ENCODE results near the gene PMM1. TPM values are rescaled to one million over a fixed set of nuclear protein-coding genes. Genes with fewer than 3 reads are reported as not detected.
"Not testable (repeated sequence)": the region's sequence is repeated elsewhere in the genome, so short reads cannot be mapped to it uniquely, and the experiment has no call there.

Gene PMM1
- 10.0 and 15.2 TPM in 2 replicates for total RNA-seq (2014; rRNA removed; shearing (Covaris generic); ENCODE audit: low replicate concordance)

- H2AFZ ChIP-seq (ENCODE audit: low read length): no peak within 1 kb of the TSS; the same call in 1 of the 2 replicates
- H3K36me3 ChIP-seq (ENCODE audit: insufficient read depth, low read length): no peaks in the 10 kb centered on the region
- H3K9me2 ChIP-seq (replicated peaks; ENCODE audit: insufficient read depth, low read length): no peaks in the 10 kb centered on the region
- H3K4me2 ChIP-seq (ENCODE audit: low read depth, low read length, poor library complexity, severe bottlenecking): peak within 1 kb of the TSS; percentile 85
- peak within 1 kb of the TSS; percentile 75 for H3K27ac ChIP-seq (ENCODE audit: low read length)
- H3K4me1 ChIP-seq (ENCODE audit: low read length): peaks cover 15% of the 10 kb centered on the region
- H3K27me3 ChIP-seq (ENCODE audit: low read length): no peaks in the 10 kb centered on the region
- H3K9ac ChIP-seq (ENCODE audit: low read length): peak within 1 kb of the TSS; percentile 87
- peak; percentile 100 for DNase-seq
- peak within 1 kb of the TSS; percentile 86 for H3K4me3 ChIP-seq (ENCODE audit: low read length)
- H3K9me3 ChIP-seq (ENCODE audit: low read length): no peaks in the 10 kb centered on the region
- H3K79me2 ChIP-seq (ENCODE audit: low read length): peaks cover 20% of the 10 kb centered on the region
- H4K20me1 ChIP-seq (ENCODE audit: insufficient read depth, low read depth, low read length): no peaks in the 10 kb centered on the region
Observed at GRCh38 chr22:41589391-41590241, at the start of gene PMM1. TSS of gene PMM1 (minus strand) at chr22:41589840. CDS start at chr22:41589805, 35 bp downstream.

GRCh38 chr22:41638748-41639147, 49.1 kb upstream of the PMM1 start:
- H4K20me1 ChIP-seq (ENCODE audit: insufficient read depth, low read depth, low read length): peaks cover 21% of the 10 kb centered on the region
- no peaks in the 10 kb centered on the region for H3K9me2 ChIP-seq (replicated peaks; ENCODE audit: insufficient read depth, low read length)
- peaks cover 75% of the 10 kb centered on the region for H3K36me3 ChIP-seq (ENCODE audit: insufficient read depth, low read length)
- peaks cover 72% of the 10 kb centered on the region for H3K79me2 ChIP-seq (ENCODE audit: low read length)
- no peak overlapping the region for H3K4me2 ChIP-seq (ENCODE audit: low read depth, low read length, poor library complexity, severe bottlenecking)
- no peaks in the 10 kb centered on the region for H3K9me3 ChIP-seq (ENCODE audit: low read length)
- no peaks in the 10 kb centered on the region for H3K4me1 ChIP-seq (ENCODE audit: low read length)
- H3K27me3 ChIP-seq (ENCODE audit: low read length): no peaks in the 10 kb centered on the region
- no peak for DNase-seq
- no peak overlapping the region for H3K9ac ChIP-seq (ENCODE audit: low read length)
- no peak overlapping the region for H2AFZ ChIP-seq (ENCODE audit: low read length)
- no peak overlapping the region for H3K27ac ChIP-seq (ENCODE audit: low read length)
- no peak overlapping the region for H3K4me3 ChIP-seq (ENCODE audit: low read length)

- Histone ChIP-seq H3K9ac (ENCODE audit: low read length) (no peak overlapping the region), H3K9me2 (replicated peaks; ENCODE audit: insufficient read depth, low read length) (no peaks in the 10 kb centered on the region), H3K4me2 (ENCODE audit: low read depth, low read length, poor library complexity, severe bottlenecking) (no peak overlapping the region), H3K79me2 (ENCODE audit: low read length) (peaks cover 73% of the 10 kb centered on the region), H2AFZ (ENCODE audit: low read length) (no peak overlapping the region), H3K4me1 (ENCODE audit: low read length) (no peaks in the 10 kb centered on the region), H3K36me3 (ENCODE audit: insufficient read depth, low read length) (peaks cover 78% of the 10 kb centered on the region), H4K20me1 (ENCODE audit: insufficient read depth, low read depth, low read length) (peaks cover 21% of the 10 kb centered on the region), H3K27me3 (ENCODE audit: low read length) (no peaks in the 10 kb centered on the region), H3K27ac (ENCODE audit: low read length) (no peak overlapping the region), H3K4me3 (ENCODE audit: low read length) (no peak overlapping the region), H3K9me3 (ENCODE audit: low read length) (no peaks in the 10 kb centered on the region)
- DNase-seq: no peak
Observed at GRCh38 chr22:41638124-41638523, 48.5 kb upstream of the PMM1 start.

GRCh38 chr22:41637623-41638022, 48.0 kb upstream of the PMM1 start:
- Histone ChIP-seq H3K36me3 (ENCODE audit: insufficient read depth, low read length) (peaks cover 74% of the 10 kb centered on the region), H3K79me2 (ENCODE audit: low read length) (peaks cover 68% of the 10 kb centered on the region), H4K20me1 (ENCODE audit: insufficient read depth, low read depth, low read length) (peaks cover 21% of the 10 kb centered on the region)
- not testable (repeated sequence) for DNase-seq; H3K4me2 ChIP-seq (ENCODE audit: low read depth, low read length, poor library complexity, severe bottlenecking); H3K4me1 ChIP-seq (ENCODE audit: low read length); H2AFZ ChIP-seq (ENCODE audit: low read length); H3K9me2 ChIP-seq (replicated peaks; ENCODE audit: insufficient read depth, low read length); H3K4me3 ChIP-seq (ENCODE audit: low read length); H3K27me3 ChIP-seq (ENCODE audit: low read length); H3K9ac ChIP-seq (ENCODE audit: low read length); H3K27ac ChIP-seq (ENCODE audit: low read length); H3K9me3 ChIP-seq (ENCODE audit: low read length)

GRCh38 chr22:41636467-41636866, 46.8 kb upstream of the PMM1 start:
- H3K79me2 ChIP-seq (ENCODE audit: low read length): peaks cover 63% of the 10 kb centered on the region
- no peaks in the 10 kb centered on the region for H3K4me1 ChIP-seq (ENCODE audit: low read length)
- no peak overlapping the region for H3K9ac ChIP-seq (ENCODE audit: low read length)
- no peaks in the 10 kb centered on the region for H3K27me3 ChIP-seq (ENCODE audit: low read length)
- H4K20me1 ChIP-seq (ENCODE audit: insufficient read depth, low read depth, low read length): peaks cover 16% of the 10 kb centered on the region
- no peaks in the 10 kb centered on the region for H3K9me3 ChIP-seq (ENCODE audit: low read length)
- H3K4me2 ChIP-seq (ENCODE audit: low read depth, low read length, poor library complexity, severe bottlenecking): no peak overlapping the region
- peaks cover 62% of the 10 kb centered on the region for H3K36me3 ChIP-seq (ENCODE audit: insufficient read depth, low read length)
- no peak overlapping the region for H3K4me3 ChIP-seq (ENCODE audit: low read length)
- no peak overlapping the region for H3K27ac ChIP-seq (ENCODE audit: low read length)
- H3K9me2 ChIP-seq (replicated peaks; ENCODE audit: insufficient read depth, low read length): no peaks in the 10 kb centered on the region
- no peak for DNase-seq
- no peak overlapping the region for H2AFZ ChIP-seq (ENCODE audit: low read length)

DNA sequence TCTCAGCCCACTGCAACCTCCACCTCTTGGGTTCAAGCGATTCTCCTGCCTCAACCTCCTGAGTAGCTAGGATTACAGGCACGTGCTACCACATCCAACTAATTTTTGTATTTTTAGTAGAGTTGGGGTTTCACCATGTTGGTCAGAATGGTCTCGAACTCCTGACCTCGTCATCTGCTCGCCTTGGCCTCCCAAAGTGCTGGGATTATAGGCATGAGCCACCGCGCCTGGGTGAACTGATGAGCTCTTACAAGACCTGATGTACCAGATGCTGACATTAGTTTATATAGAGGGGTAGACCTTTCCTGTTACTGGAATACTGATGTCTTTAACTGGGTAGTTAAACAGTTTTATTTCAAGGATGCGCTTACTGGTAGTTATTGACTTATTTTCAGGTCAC, 45.0 kb upstream of the PMM1 start:
- not testable (repeated sequence) for H3K4me3 ChIP-seq (ENCODE audit: low read length); DNase-seq; H3K9me3 ChIP-seq (ENCODE audit: low read length); H3K9me2 ChIP-seq (replicated peaks; ENCODE audit: insufficient read depth, low read length); H3K27ac ChIP-seq (ENCODE audit: low read length); H3K9ac ChIP-seq (ENCODE audit: low read length); H3K27me3 ChIP-seq (ENCODE audit: low read length); H2AFZ ChIP-seq (ENCODE audit: low read length); H3K4me1 ChIP-seq (ENCODE audit: low read length); H3K4me2 ChIP-seq (ENCODE audit: low read depth, low read length, poor library complexity, severe bottlenecking)
- H4K20me1 ChIP-seq (ENCODE audit: insufficient read depth, low read depth, low read length): peaks cover 15% of the 10 kb centered on the region; the same call in 1 of the 2 replicates
- peaks cover 53% of the 10 kb centered on the region for H3K79me2 ChIP-seq (ENCODE audit: low read length)
- peaks cover 52% of the 10 kb centered on the region for H3K36me3 ChIP-seq (ENCODE audit: insufficient read depth, low read length)

DNA sequence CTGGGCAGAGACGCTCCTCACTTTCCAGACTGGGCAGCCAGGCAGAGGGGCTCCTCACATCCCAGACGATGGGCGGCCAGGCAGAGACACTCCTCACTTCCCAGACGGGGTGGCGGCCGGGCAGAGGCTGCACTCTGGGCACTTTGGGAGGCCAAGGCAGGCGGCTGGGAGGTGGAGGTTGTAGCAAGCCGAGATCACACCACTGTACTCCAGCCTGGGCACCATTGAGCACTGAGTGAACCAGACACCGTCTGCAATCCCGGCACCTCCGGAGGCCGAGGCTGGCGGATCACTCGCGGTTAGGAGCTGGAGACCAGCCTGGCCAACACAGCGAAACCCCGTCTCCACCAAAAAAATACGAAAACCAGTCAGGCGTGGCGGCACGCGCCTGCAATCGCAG, 42.0 kb upstream of the PMM1 start:
- H3K27ac ChIP-seq (ENCODE audit: low read length); DNase-seq; H2AFZ ChIP-seq (ENCODE audit: low read length); H3K9me3 ChIP-seq (ENCODE audit: low read length); H3K4me2 ChIP-seq (ENCODE audit: low read depth, low read length, poor library complexity, severe bottlenecking); H3K9ac ChIP-seq (ENCODE audit: low read length); H3K4me3 ChIP-seq (ENCODE audit: low read length); H3K27me3 ChIP-seq (ENCODE audit: low read length); H3K9me2 ChIP-seq (replicated peaks; ENCODE audit: insufficient read depth, low read length); H3K4me1 ChIP-seq (ENCODE audit: low read length): not testable (repeated sequence)
- Histone ChIP-seq H3K36me3 (ENCODE audit: insufficient read depth, low read length) (peaks cover 52% of the 10 kb centered on the region), H3K79me2 (ENCODE audit: low read length) (peaks cover 63% of the 10 kb centered on the region), H4K20me1 (ENCODE audit: insufficient read depth, low read depth, low read length) (0 out of 2 replicates have a peak, but pooled peaks cover 10% of the 10 kb centered on the region)

GRCh38 chr22:41631115-41631514, 41.5 kb upstream of the PMM1 start:
- not testable (repeated sequence) for H3K27me3 ChIP-seq (ENCODE audit: low read length); H3K9me2 ChIP-seq (replicated peaks; ENCODE audit: insufficient read depth, low read length); H3K9me3 ChIP-seq (ENCODE audit: low read length); H3K27ac ChIP-seq (ENCODE audit: low read length); H3K4me1 ChIP-seq (ENCODE audit: low read length); H3K4me2 ChIP-seq (ENCODE audit: low read depth, low read length, poor library complexity, severe bottlenecking); H3K4me3 ChIP-seq (ENCODE audit: low read length); DNase-seq; H2AFZ ChIP-seq (ENCODE audit: low read length); H3K9ac ChIP-seq (ENCODE audit: low read length)
- peaks cover 59% of the 10 kb centered on the region for H3K79me2 ChIP-seq (ENCODE audit: low read length)
- 0 out of 2 replicates have a peak, but pooled peaks cover 10% of the 10 kb centered on the region for H4K20me1 ChIP-seq (ENCODE audit: insufficient read depth, low read depth, low read length)
- peaks cover 47% of the 10 kb centered on the region for H3K36me3 ChIP-seq (ENCODE audit: insufficient read depth, low read length)

All from Karpas-422 (cell line).